Forelimb muscle (tissue), 1 donor: Measurements from ENCODE around the gene STPG1. TPM values are rescaled to one million over a fixed set of nuclear protein-coding genes. Genes with fewer than 3 reads are reported as not detected.
A peak's percentile ranks its signal among the peaks of the same experiment; 100 is the strongest.

Experiments used
- DNase-seq: peaks from one replicate; pipeline ENCODE4 v3.0.0-alpha.2; 2013; ENCODE audit warnings: low read depth
- polyA plus RNA-seq: library from polyadenylated mRNA; unstranded; fragments of 120-200 nt; gene quantifications from one replicate; pipeline ENCODE4 v1.2.1, GENCODE V29; 2013; ENCODE audit not compliant: insufficient read length

Gene STPG1
- polyA plus RNA-seq, 1 donor = 1.8 TPM

DNA sequence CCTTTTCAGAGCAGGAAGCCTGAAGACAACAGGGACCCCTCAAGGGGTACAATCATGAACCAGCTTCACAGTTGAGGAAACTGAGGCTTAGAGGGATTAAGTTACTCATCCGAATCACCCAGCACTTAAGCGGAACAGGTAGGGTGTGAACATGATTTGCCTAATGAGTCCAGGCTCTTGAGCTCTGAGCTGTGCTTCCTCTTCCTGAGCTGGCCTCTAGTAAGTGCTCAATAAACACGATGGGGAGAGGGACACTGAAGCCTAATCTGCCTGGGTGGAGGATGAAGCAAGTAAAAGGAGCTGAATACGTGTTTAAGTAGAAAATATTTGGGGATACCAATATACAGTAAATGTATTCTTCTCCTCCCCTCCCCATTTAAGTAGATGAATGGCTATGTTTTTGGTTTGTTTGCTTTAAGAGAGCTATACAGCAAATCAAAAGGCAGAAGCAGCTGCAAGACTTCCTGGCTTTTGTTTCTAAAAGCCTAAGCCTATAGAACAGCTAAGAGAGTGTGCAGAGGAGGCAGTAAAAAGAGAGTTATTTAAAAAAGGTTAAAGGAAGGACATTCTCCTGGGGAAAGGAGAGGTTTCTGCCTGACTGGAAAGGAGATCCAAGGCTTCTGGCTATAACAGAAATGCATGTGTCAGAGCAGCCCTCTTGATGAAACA, 20.5 kb downstream of the STPG1 start:
- no peak for DNase-seq

DNA sequence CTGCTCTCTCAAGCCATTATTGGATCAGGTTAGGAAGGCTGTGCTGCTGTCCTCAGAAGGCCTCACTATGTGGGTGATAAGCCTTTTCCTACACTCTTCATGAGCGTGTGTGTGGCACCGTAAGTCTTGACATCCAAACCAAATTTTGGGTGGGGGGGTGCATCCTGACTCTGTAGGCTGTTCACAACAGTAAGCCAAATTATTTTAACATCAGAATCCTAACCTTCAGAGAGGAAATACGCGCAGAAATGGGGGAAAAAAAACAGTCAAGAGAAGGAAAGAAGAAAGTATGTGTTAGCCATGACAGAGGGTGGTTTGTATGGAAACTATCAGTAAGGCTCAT, 21.0 kb downstream of the STPG1 start:
- no peak for DNase-seq

DNA sequence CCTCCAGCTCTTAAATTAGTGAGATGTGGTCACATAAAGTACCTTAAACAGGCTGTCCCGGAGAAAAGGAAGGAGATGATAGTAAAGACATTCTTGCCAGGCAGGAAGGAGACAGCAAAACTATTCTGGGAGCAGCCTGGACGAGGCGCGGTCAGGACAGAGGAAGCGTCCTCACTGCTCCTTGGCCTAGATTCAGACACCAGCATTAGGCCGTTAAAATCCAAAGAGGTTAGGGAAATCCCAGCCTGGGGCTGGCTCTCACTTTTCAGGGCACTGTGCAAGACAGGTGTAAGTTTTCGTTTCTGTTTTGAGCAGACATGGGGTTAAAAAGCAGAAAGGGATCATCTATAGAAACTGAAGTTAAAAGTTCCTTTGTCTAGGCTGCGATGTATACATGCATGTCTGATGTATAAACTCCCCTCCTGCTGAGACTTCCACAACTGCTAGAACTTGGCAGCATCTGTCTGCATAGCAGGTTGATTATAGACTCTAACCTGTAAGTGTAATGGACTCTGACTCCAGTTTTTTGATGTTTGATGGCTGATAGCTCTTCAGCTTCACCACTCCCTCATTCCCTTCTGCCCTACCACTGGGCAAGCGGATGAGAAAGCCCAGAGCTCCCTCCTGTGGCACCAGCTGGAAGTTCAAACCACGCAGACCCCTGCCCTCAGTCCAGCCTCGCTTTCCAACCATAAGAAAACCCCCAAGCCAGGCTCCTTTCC, 21.5 kb downstream of the STPG1 start:
- no peak for DNase-seq

DNA sequence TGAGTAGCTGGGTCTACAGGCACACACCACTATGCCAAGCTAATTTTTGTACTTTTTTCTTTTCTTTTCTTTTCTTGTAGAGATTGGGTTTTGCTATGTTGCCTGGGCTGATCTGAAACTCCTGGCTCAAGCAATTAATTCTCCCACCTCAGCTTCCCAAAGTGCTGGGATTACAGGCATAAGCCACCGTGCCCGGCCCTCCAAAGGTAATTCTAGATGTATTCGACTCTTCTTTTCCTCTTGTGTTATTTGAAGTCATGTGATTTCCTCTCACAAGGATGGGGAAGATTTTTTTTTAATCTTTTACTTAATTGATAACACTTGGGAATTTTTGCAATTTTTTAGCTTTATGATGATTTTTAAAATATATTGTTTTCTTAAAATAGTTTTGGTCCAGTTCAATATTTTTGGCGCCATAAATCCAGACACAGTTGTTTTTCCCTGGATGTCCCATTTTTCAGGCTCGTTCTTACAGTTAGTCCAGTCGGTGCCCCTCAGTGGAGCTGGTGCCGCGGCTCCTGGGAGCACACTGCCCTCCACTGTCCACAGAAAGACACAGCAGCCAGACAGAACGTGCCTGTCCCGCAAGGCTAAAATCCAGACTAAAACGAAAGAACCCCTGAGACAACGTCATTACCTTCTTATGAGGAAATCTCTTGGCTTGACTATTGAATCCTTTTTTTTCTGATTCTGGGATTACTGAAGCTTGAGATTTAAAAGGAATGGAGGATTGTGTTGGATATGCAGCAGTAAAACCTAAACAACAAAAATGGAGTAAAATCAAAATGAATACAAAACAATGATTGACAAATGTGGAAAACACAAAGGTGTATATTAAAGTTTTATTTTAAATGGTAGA, 22.4 kb downstream of the STPG1 start:
- DNase-seq = peak; percentile 46

DNA sequence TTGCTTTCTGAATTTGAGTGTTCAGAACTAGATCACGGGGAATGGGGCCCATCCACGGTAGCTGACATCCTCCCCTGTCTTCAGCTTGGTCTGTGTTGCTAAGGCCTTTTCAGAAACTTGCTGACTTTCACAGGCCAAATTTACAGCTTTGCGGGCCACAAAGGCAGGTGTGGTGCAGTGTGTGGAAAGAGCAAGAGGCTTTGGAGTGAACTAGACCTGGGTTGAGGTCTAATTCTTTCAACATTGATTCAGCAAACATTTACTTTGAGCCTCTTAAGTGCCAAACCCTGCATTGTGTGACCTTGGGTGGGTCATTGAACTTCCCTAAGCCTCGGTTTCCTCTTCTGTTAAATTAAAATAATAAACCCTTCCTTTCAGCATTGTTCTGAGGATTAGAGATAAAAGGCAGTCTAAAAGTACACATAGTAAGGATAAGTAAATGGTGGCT, 24.3 kb downstream of the STPG1 start:
- no peak for DNase-seq

DNA sequence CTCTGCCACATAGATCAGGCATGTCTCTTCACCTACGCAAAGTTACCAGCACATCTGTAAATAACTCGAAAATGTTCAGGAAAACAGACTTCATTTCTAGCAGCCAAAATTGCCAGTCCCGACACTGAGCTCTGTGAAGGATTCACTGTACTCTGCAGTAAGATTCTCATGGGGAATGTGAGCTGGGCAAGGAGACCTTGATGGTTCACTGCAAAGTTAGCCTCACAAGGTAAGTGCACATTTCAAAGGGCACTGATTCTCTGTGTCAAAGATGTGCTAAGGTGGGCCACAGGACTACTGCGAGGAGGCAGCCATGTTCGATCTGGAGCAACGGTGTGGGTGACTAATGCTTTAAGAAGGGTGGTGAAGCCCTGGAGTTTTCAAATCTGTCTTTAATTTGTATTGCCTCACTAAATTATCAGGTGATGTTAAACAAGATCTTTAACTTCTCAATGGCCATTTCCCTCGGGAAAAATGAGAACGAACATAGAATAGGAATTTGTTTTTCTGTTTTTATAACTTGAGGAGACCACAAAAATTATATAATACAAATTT, 25.2 kb downstream of the STPG1 start:
- no peak for DNase-seq

DNA sequence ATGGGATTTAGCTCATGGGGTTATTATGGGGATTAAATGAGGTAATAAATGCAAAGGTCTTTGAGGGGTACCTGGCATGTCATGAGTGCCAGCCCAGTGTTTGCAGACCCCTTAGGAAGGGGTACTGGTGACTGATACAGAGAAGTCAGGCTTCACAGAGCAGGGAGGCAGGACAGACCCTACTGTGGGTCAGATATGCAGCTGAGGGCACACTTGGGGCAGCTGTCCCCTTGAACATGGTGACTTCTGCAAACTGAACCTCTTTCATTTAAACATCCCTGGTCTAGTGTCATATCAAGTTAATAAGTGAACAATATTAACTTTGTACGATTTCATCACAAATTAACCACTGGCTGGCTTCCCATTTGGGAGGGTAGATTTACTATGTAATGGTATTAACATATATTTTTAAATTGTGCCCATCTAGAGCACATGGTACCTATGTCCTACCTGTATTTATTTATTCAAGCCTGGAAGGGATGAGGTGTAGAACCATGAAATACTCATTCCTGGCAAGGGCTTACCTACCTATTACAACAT, 25.9 kb downstream of the STPG1 start:
- no peak for DNase-seq

DNA sequence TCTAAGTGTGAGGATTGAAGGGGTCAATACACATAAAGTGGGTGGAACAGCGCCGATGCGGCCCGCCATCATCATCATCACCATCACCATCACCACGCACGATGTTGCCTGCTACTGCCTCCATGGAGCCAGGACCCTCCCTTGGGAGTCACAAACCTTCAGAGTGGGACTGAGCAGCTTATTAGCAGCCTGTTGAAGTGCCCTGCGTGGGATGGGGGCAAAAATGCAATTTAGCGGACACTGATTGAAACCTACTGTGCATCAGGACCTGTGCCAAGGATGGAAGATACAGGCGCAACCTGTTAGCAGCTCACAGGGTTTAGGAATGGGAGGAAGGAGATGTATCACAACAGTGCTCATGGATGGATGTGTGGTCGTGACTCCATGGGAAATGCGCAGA, 26.7 kb downstream of the STPG1 start:
- DNase-seq = no peak

DNA sequence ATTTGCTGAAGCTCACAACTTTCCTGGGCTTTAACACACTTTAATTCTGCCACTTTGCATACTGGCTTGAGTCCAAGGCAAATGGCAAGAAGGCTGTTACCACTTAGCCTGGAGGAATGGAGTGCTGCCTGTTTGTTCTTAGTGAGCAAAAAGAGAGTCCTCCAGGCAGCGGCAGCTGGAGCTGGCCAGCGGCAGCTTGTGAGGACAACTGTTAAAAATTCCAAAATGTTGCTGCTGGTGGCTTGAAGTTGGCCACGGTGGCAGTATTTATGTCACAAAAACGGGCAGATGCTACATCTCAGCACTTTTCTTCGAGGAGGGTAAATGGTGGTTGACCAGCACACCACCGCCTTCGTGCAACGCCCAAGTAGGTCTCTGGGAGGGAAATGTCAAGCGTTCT, 27.3 kb downstream of the STPG1 start:
- DNase-seq = no peak

DNA sequence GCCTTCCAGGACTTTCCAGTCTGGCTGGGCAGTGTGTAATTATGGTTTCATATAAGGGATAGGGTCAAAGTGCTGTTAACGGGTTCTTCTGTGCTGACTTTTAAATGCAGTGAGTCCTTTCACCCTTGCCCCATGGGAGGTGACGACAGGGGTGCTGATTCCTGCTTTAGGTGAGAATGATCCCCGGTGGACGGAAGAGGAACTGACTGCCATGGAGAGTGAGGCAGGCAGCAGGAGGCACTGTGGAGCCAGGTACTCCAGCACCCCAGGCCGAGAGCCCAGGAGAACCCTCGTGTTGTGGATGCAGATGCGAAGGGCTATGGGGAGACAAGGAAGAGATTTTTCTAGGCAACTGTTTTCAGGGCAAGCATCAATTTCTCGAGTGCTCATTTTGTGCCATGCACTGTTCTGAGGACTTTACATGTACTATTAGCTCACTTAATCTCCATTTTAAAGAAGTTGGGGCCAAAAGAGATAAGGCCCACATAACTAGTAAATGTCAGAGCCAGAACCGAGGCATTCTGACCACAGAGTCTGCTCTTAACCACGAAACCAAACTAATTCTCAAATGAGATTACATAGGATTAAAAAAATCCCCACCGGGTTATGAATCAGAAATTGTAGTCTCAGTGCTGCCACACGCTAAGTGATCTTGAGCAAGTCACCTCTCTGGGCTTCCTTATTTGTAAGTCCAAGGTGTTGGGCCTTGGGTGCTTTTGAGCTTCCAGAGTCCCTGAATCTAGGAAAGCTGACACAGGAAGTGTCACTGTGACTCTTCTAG, 28.2 kb downstream of the STPG1 start:
- DNase-seq = no peak

DNA sequence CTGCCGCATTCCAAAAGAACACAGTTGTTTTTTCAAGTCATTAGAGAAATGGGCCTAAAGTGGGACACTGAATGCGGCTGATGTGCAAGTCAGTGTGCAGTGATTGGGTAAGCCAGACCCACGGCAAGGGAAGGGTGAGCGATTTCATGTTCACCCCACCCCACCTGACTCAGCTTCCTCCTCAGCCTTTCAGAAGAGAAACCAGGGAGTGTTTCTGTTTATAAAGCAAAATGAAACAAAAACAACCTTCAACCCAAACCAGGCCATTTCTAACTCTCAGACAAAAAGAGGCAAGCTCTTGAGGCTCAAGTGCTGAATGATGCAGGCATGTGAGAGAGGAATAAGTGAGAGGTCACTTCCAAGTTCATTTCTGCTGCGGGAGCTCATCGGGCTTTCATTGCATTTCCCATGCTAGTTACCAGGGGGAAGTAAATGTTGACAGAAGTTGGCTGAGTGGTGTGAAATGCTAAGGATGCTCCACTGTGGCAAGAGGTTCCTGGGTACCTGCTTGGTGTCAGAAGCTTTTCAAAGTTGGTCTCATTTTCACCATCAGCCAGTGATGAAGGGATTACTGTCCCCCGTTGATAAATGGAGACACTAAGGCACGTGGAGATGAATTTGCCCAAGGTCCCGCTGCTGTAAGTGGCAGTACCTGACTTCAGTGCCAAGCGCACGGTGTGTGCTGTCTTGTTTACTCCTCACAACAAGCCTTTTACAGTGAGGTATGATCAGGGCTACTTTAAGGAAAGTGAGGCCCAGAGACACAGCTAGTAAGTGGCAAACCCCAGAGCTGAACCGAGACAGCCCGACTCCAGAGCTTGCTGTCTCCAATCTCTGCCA, 29.1 kb downstream of the STPG1 start:
- DNase-seq = no peak

DNA sequence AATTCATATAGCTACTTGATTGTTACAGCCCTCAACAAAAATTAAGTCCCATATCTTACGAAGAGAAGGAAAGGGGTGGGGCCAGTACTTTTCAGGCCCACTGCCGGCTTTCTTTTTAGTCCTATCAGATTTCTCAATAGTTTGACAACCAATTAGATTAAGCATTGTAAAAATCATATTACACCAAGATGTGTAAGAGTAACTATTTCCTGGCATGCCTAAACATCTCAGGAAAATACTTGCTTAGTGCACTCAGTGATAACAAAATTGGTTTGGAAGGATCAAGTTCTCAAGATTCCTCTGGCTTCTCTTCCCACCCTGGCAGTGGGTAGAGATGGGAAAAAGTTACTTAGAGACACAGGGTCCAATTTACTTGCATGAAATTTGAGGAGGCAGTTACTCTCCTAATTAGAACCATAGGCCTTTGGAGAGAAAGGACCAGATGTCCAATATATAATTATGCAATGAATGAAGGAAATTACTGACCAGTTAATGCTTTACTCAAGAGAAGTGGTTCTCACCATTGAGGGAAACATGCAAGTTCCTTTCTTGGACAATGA, 30.1 kb downstream of the STPG1 start:
- no peak for DNase-seq

DNA sequence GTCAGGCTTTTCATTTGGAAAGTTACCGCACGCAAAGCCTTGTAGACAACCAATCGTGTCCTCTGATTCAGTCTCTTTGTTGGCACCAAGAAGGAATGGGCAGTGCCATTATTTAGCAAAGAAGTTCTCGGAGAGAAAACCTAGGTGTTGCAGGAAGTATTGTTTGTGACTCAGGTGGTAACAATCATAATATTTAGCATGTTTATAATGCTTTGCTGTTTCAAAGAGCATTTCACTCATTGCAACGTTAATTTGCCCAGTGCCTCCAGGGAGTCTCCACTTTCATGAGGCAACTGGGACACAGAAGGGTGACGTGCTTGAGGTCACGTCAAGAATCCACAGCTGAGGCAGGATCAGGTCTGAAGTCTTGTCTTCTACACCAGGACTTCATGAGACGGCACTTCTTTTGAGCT, 31.4 kb downstream of the STPG1 start:
- DNase-seq = no peak

DNA sequence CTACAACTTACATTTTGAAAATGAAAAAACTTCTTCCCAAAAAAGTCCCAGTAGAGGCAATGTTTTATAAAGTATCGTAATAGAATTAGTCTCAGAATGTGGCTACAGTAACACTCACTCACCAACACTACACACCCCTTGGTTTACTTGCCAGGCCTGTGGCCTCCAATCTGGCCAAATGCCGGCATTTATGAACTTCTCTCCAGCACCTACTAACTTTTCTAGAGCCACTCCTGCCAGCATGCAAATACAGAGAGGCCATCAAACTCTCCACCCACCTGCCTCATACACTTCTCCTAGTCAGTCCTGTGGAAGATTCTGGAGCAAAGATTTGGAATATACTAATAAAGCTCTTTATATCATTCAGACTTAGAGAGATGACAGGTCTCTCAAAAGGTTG, 32.3 kb downstream of the STPG1 start:
- no peak for DNase-seq

DNA sequence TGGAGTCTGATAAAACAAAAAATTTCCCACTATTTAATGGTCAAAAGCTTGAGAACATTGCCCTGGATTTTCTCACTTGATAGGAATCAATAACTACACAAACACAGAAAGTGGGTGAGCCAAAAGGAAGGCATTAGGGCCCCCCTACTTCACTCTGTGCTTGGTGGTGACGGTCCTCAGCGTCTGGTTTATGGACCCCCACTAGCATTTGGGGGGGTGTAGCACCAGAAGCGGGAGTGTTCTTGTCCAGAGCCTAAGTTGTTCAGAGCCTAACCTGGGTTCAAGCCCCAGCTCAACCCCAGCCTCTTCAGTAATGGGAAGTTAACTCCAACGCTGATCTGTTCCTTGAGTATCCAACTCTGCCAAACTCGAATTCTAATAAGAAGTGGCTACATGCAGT, 33.1 kb downstream of the STPG1 start:
- no peak for DNase-seq

DNA sequence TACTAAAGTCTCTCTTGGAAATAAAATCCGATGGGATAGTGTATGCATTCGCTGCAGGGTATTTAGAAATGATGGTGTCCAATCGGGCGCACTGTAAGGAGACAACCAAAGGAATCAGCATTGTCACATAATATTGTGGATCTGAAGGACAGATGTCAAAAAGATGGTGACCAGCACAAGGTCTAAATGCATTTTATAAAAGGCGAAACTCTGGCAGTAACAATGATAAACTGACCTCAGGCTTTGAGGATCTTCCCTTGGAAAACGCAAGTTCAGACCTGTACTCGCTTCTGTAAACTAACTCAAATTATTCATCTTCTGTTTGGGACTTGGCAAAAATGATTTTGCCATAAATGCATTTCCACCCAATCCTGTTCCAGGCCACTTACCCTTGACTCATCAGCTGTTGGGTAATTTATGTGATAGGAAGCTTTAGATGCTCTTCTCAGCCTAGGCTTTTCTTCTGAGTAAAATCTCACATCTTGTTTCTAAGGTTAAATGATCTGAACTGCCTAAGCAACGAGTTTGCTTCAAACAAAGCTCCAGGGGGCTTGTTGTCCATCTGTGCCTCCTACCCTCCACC, 33.8 kb downstream of the STPG1 start:
- no peak for DNase-seq

DNA sequence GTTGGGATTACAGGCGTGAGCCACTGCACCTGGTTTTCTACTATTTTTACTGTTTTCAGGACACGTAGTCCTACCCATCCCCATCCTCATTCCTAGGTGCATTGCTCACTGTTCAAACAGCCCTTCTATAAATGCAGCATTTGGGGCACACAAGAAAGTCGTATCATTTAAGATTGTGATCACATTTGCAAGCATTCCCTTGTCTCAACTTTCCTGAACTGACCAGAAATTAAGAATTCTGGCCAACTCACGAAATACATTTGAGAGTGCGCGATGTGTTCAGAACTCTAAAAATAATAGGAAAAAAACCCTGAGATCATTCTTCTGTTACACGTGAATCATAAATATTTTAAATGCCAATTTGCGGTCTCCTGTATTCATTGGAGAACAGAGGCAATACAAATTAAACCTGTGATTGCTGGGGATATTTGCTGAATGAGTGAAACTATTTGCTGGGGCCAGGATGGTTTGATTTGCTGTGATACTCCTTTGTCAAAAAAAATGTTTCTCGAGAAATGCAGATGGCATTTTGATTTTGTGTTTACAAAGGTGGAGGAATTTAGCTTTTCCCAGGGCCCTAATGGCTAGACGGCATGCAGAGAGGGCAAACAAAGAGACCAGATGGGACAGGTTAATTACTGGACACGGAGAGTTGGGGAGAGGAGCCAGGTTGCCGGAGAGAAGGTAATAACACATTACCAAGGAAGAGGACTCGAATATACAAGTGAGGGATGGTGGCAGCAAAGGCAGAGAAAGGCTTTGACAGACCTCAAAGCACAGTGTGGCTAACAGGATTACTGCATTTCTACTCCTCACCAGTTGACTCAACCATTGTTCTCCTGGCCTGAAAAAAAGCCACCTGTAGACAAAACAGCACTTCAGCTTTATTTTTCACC, 38.4 kb downstream of the STPG1 start:
- DNase-seq = no peak

DNA sequence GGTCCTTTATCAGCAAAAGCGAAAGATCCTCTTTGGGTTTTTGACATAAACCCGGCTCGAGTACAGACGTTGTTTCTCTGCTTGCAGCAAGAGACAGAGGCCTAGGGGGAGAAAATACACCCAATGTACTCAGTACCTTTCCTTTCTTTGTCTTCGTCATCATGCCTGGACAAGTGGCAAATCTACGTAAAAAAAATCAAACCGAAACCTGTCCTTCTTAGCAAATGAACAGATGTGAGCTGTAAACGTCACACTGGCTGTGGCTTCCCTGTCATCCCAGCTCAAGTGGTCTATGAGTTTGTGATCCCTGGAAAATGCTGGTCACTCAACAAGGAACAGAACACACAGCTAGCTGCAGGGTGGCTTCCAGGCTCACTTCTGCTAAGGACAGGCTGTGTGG, 39.9 kb downstream of the STPG1 start:
- no peak for DNase-seq

DNA sequence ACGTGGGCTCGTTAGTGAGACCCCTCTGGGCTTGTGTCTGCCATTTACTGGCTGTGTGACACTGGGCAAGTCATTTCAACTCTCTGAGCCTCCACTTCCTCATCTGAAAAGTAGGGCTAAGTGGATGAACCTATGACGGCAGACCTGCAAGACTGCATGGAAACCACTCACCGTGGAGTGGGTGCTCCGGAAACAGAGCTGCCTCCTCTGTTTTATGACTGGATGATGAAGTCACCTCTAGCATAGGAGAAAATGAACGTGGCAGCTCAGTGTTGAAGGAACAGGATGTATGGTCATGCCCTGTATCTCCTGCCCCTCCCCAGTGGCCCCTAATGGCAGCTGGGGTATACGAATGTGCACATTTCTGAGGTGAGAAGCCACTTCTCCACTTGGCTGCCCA, 40.5 kb downstream of the STPG1 start:
- no peak for DNase-seq
